Activated CD8-positive, alpha-beta T cell treated with anti-CD3 and anti-CD28 coated beads for 36 hours (primary cell): ENCODE data around the gene PCCA. TPM values are rescaled to one million over a fixed set of nuclear protein-coding genes. Genes with fewer than 3 reads are reported as not detected.

ENCODE experiments used
- ATAC-seq: fragments of 200-7000 bp; cut with Tn5 transposase; one replicate; pipeline ENCODE4 v1.10.0; 2021; ENCODE audit warnings: mild to moderate bottlenecking, moderate library complexity
- CTCF ChIA-PET: fragments of 350-600 bp; sonication (Branson Sonifier 250); formaldehyde crosslinking; loops from one replicate; lab custom pipeline; 2021; ENCODE audit warnings: antibody characterized with exemption; lab: Charles Lee
- POLR2A ChIA-PET: fragments of 350-600 bp; sonication (Branson Sonifier 250); formaldehyde crosslinking; loops from one replicate; lab custom pipeline; 2021; ENCODE audit warnings: antibody characterized with exemption; lab: Charles Lee
- DNase-seq: peaks from one replicate; pipeline ENCODE4 v3.0.0-alpha.2; 2020
- H3K27ac Mint-ChIP-seq: one replicate; pipeline ENCODE4 v1.8.0; 2021; ENCODE audit warnings: mild to moderate bottlenecking, mixed read lengths
- H3K27me3 Mint-ChIP-seq: one replicate; pipeline ENCODE4 v1.8.0; 2021; ENCODE audit warnings: mixed read lengths
- H3K36me3 Mint-ChIP-seq: one replicate; pipeline ENCODE4 v1.8.0; 2021; ENCODE audit warnings: low read depth, mixed read lengths
- H3K4me1 Mint-ChIP-seq: one replicate; pipeline ENCODE4 v1.8.0; 2021; ENCODE audit warnings: low read depth, mixed read lengths
- H3K4me3 Mint-ChIP-seq: one replicate; pipeline ENCODE4 v1.8.0; 2021; ENCODE audit warnings: mild to moderate bottlenecking, moderate library complexity, mixed read lengths
- H3K9me3 Mint-ChIP-seq: one replicate; pipeline ENCODE4 v1.8.0; 2021; ENCODE audit warnings: mixed read lengths
- CTCF ChIP-seq: fragments of 200-600 bp; IDR thresholded peaks from one replicate; pipeline ENCODE4 v1.8.0; 2022; ENCODE audit warnings: antibody characterized with exemption, mild to moderate bottlenecking
- intact Hi-C: fragments of 100-400 bp; cut with micrococcal nuclease; formaldehyde crosslinking; loops from one replicate; pipeline ENCODE4 v1.10.0; 2022
- total RNA-seq, 2 experiments: library from RNA; stranded (reverse); gene quantifications; one replicate each; pipeline ENCODE4 v1.2.3, GENCODE V29; 2021

Gene PCCA
- total RNA-seq, 2 experiments from 2014 or later: 8.4 to 9.2 TPM

DNA sequence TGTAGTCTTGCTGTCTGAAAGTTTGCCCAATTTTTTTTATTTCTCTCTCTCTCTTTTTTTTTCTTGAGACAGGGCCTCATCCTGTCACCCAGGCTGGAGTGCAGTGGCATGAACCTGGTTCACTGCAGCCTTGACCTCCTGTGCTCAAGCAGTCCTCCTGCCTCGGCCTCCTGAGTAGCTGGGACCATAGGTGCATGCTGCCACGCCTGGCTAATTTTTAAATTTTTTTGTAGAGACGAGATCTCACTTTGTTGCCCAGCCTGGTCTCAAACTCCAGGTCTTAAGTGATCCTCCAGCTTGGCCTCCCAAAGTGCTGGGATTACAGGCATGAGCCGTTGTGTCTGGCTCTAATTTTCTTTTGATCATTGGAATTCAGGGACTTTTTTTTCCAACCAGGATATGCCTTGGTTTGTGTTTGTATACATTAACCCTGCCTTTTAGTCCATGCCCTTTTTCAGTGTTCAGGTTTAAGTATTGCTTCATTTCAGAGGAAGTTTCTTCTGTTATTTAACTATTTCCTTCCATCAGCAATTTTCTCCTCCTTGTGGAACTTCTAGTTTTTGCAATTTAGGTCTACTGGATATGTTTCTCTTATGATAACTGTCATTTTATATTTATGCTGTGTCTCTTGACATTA lies 201.4 kb downstream of the PCCA start:
- ChIA-PET POLR2A (no interaction called here), CTCF (no interaction called here)

DNA sequence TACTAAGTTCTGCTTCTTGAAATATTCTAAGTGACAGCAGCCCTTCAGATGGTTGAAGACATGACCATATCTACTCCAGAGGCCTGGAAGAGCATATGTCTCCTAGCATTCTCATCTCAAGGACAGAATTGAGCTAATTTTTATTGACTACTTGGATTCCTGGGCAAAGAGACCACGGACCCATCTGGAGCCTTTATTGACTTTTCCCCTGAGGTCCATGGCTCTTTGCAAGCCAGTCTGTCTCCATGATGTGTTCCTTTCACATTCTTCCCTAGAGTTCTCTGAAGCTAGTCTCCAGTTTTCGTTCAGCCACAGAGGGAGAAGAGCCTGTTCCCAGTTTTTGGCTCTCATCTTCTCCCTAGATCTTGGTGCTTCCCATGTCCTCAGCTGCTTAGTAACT lies 202.7 kb downstream of the PCCA start:
- Mint-ChIP-seq H3K4me1 (no peaks in the 10 kb centered on the region), H3K27ac (no peak overlapping the region), H3K36me3 (no peaks in the 10 kb centered on the region), H3K27me3 (no peaks in the 10 kb centered on the region), H3K9me3 (no peaks in the 10 kb centered on the region), H3K4me3 (no peak overlapping the region)
- CTCF ChIA-PET: interaction anchor here (0.6 to 1.8 kb wide), 2 partner anchors 56 to 223 kb away, joined by 3 to 8 read pairs; no protein-coding TSS in a partner anchor
- POLR2A ChIA-PET: interaction anchor here (0.9 kb wide), 1 partner anchor 12 kb away, joined by 3 read pairs; no protein-coding TSS in a partner anchor
- intact Hi-C loops: no loop called here
- DNase-seq (no peak), ATAC-seq (no peak)
- no peak for TF ChIP-seq CTCF

More for the DNA sequence above, 201.4 kb downstream of the PCCA start:
- Mint-ChIP-seq H3K4me1 (no peaks in the 10 kb centered on the region), H3K27ac (no peak overlapping the region), H3K27me3 (no peaks in the 10 kb centered on the region), H3K36me3 (no peaks in the 10 kb centered on the region), H3K9me3 (no peaks in the 10 kb centered on the region), H3K4me3 (no peak overlapping the region)
- intact Hi-C loops: no loop called here
- DNase-seq: no peak
- ATAC-seq: no peak
- no peak for TF ChIP-seq CTCF

- intact Hi-C loops: no loop called here
- DNase-seq: no peak
- ChIA-PET POLR2A (no interaction called here), CTCF (interaction anchor here (1.4 kb wide), 1 partner anchor 397 kb away, joined by 5 read pairs; no protein-coding TSS in a partner anchor)
- no peaks in the 10 kb centered on the region for H3K9me3 Mint-ChIP-seq
- TF ChIP-seq CTCF: no peak
- H3K4me3 Mint-ChIP-seq: no peak overlapping the region
- no peak overlapping the region for H3K27ac Mint-ChIP-seq
- no peaks in the 10 kb centered on the region for H3K27me3 Mint-ChIP-seq
- no peaks in the 10 kb centered on the region for H3K36me3 Mint-ChIP-seq
- ATAC-seq: no peak
- H3K4me1 Mint-ChIP-seq: no peaks in the 10 kb centered on the region
Observed at GRCh38 chr13:100297413-100297812, 208.5 kb downstream of the PCCA start.

DNA sequence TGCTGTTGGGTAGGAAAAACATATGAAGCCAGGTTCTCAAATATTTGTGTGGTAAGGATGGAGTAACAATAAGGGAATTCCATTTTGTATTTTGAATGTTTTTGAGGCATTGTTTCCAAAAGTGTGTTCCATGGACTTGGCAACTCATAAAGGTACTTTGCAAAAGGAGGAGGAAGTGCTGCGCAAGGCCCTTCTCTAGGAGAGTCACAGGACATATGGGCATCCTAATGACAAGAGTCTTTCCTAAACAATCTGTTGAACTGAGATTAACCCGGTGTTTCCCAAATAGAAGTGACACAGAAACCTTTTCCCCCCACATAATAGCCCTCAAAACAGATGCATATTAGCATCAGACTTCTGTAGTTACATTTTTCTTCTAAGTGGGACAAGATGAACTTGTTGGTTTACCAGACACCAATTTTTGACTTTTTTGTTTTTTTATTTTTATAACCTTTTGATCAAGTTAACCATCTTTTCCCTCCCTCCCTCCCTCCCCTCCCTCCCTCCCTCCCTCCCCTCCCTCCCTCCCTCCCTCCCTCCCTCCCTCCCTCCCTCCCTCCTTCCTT lies 209.3 kb downstream of the PCCA start:
- ChIA-PET CTCF (interaction anchor here (1.4 kb wide), 1 partner anchor 398 kb away, joined by 5 read pairs; no protein-coding TSS in a partner anchor), POLR2A (no interaction called here)
- ATAC-seq (no peak), DNase-seq (no peak)
- no peaks in the 10 kb centered on the region for H3K4me1 Mint-ChIP-seq
- H3K4me3 Mint-ChIP-seq: no peak overlapping the region
- H3K9me3 Mint-ChIP-seq: no peaks in the 10 kb centered on the region
- H3K27ac Mint-ChIP-seq: no peak overlapping the region
- H3K27me3 Mint-ChIP-seq: no peaks in the 10 kb centered on the region
- intact Hi-C loops: no loop called here
- no peaks in the 10 kb centered on the region for H3K36me3 Mint-ChIP-seq
- TF ChIP-seq CTCF: no peak

DNA sequence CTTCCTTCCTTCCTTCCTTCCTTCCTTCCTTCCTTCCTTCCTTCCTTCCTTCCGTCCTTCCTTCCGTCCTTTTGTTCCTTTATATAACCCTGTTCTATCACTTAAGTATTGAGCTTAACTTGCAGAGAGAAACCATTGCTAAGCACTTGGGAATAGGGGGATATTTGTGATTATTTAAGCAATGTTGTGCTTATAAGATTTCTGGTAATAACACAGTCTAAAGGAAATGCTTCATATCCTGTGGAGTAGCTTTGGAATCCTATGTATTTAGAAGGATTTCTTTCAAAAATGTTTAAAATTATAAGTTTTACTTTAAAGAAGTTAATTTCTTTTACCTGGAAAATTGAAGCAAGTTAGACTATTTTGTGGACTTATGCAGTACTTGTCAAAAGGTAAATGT lies 209.8 kb downstream of the PCCA start:
- no peak overlapping the region for H3K27ac Mint-ChIP-seq
- no peak for TF ChIP-seq CTCF
- DNase-seq: no peak
- no peak overlapping the region for H3K4me3 Mint-ChIP-seq
- intact Hi-C loops: no loop called here
- no peak for ATAC-seq
- H3K27me3 Mint-ChIP-seq: no peaks in the 10 kb centered on the region
- ChIA-PET POLR2A (interaction anchor here (0.6 kb wide), 1 partner anchor 673 kb away, joined by 3 read pairs; no protein-coding TSS in a partner anchor), CTCF (no interaction called here)
- H3K9me3 Mint-ChIP-seq: no peaks in the 10 kb centered on the region
- H3K4me1 Mint-ChIP-seq: no peaks in the 10 kb centered on the region
- no peaks in the 10 kb centered on the region for H3K36me3 Mint-ChIP-seq
